Measurements from ENCODE around the gene CATSPERB. TPM values are rescaled to one million over a fixed set of nuclear protein-coding genes. Genes with fewer than 3 reads are reported as not detected.

The CATSPERB gene
- total and polyA plus RNA-seq, 2 of the 8 experiments (the other 6 are each of a cell fraction or from before 2014, with no cell fraction given) = 0.11 to 0.30 TPM

DNA sequence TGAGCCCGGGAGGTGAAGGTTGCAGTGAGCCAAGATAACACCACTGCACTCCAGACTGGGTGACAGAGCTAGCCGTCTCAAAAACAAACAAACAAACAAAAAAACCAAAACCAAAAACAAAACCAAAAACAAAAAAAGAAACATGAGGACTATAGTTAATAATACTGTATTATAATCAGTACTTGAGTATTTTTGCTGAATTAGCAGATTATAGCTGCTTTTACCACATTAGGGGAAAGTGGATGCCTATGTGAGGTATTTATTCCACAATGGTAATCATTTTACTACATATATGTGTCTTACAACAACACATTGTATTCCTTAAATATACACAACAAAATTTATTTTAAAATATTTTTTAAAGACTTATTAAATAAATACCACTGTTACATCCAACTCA, 120.4 kb downstream of the CATSPERB start:
- POLR2A ChIA-PET (ENCODE audit: partially characterized antibody) = no interaction called here
- no peak overlapping the region for H2BK20ac ChIP-seq (ENCODE audit: low read length)
- CTCF ChIA-PET (ENCODE audit: partially characterized antibody) = interaction anchor here (0.7 kb wide), 1 partner anchor 61 kb away, joined by 4 read pairs; no protein-coding TSS in a partner anchor

More for the DNA sequence above, 120.4 kb downstream of the CATSPERB start:
- Histone ChIP-seq H3K4ac (replicated peaks; ENCODE audit: insufficient read length, low read depth, low read length) (no peak overlapping the region), H3K4me2 (ENCODE audit: insufficient read depth in 1 of 2, low read depth in 2 of 2, low read length in 2 of 2) (no peak overlapping the region), H2AFZ (ENCODE audit: low read length) (no peak overlapping the region), H3K56ac (replicated peaks; ENCODE audit: insufficient read length, low read depth, low read length) (no peak overlapping the region), H3K23ac (ENCODE audit: insufficient read length) (no peak overlapping the region), H2BK5ac (ENCODE audit: low read depth, low read length) (no peak overlapping the region), H4K91ac (replicated peaks; ENCODE audit: insufficient read length, low read length) (no peak overlapping the region), H3K14ac (ENCODE audit: insufficient read length) (no peak overlapping the region), H2AK5ac (ENCODE audit: low read depth, low read length) (no peak overlapping the region), H3K23me2 (ENCODE audit: low read depth, low read length) (no peaks in the 10 kb centered on the region), H4K8ac (ENCODE audit: extremely low read depth, insufficient read depth, low read length) (no peak overlapping the region), H3K9me3 (ENCODE audit: insufficient read depth in 2 of 2, low read depth in 1 of 2, low read length in 1 of 2) (peaks cover 4 to 6% of the 10 kb centered on the region in 2 experiments; a peak in 2 of 4 replicates), H4K5ac (ENCODE audit: insufficient read length, low read depth, low read length) (no peak overlapping the region), H3K9ac (replicated peaks in 1 of 4; ENCODE audit: extremely low read depth in 1 of 4, low read depth in 3 of 4, low read length in 3 of 4) (no peak overlapping the region), H3K79me2 (ENCODE audit: control insufficient read depth in 1 of 2, insufficient read depth in 2 of 2, low read length in 2 of 2) (no peaks in the 10 kb centered on the region), H3K4me1 (replicated peaks in 1 of 4; ENCODE audit: control insufficient read depth in 3 of 4, insufficient read depth in 4 of 4, low read length in 3 of 4) (peaks cover 0 to 3% (median 1%) of the 10 kb centered on the region in 4 experiments; a peak in 2 of 7 replicates), H3K27ac (ENCODE audit: low read depth, low read length) (no peak overlapping the region), H3K79me1 (ENCODE audit: low read depth, low read length) (no peaks in the 10 kb centered on the region), H2BK15ac (ENCODE audit: low read length) (no peak overlapping the region), H3K4me3 (ENCODE audit: extremely low read depth in 1 of 4, insufficient read depth in 2 of 4, low read depth in 3 of 4, low read length in 4 of 4) (no peak overlapping the region), H4K20me1 (replicated peaks in 1 of 2; ENCODE audit: control insufficient read depth in 1 of 2, insufficient read depth in 2 of 2, low read length in 2 of 2) (no peaks in the 10 kb centered on the region), H2BK120ac (replicated peaks; ENCODE audit: low read depth, low read length) (no peak overlapping the region), H3K18ac (ENCODE audit: extremely low read depth, low read length) (no peak overlapping the region), H3K27me3 (replicated peaks in 1 of 4; ENCODE audit: control insufficient read depth in 3 of 4, extremely low read depth in 1 of 4, insufficient read depth in 3 of 4, low read length in 3 of 4) (no peaks in the 10 kb centered on the region), H3K36me3 (ENCODE audit: control insufficient read depth in 2 of 4, insufficient read depth in 4 of 4, low read length in 3 of 4) (no peaks in the 10 kb centered on the region), H2BK12ac (ENCODE audit: low read depth, low read length) (no peak overlapping the region)
- FAIRE-seq (no peak), DNase-seq (ENCODE audit: low read depth in 1 of 2, low spot score in 2 of 2) (no peak)
- no peak for TF ChIP-seq CEBPB (IDR thresholded peaks at IDR 0.05; ENCODE audit: low read depth, low read length)
- no peak for TF ChIP-seq POLR2A (IDR thresholded peaks at IDR 0.05; ENCODE audit: control extremely low read depth in 1 of 2, low read depth in 2 of 2, low read length in 2 of 2)
- no peak for TF ChIP-seq TEAD4 (IDR thresholded peaks at IDR 0.05; ENCODE audit: low read depth, low read length)
- TF ChIP-seq MAFK (IDR thresholded peaks at IDR 0.05; ENCODE audit: low read depth, low read length) = peak; percentile 50; the same call in 1 of the 2 replicates
- 68% methylated on average over 2 of the region's 2 CpGs; no CpG with 5 or more reads in 1 of the 2 experiments for WGBS, 2 experiments (ENCODE audit: extremely low coverage in 1 of 2, insufficient coverage in 1 of 2, insufficient read length in 1 of 2, insufficient replicate concordance in 2 of 2, low coverage in 1 of 2, low lambda C conversion rate in 2 of 2, missing lambda C conversion rate in 1 of 2)

All from H1 (cell line).